GM18951 (cell line): ENCODE results near the gene TSEN15.

ENCODE experiments used
- POLR2A ChIP-seq: IDR thresholded peaks from 4 replicates; pipeline ENCODE4 v1.6.1; 2011; ENCODE audit warnings: mild to moderate bottlenecking; ENCODE audit not compliant: insufficient read length, insufficient read depth; ENCODE audit errors: extremely low read depth
- in situ Hi-C: fragments of 300-500 bp; cut with MboI; formaldehyde crosslinking; loops from one replicate; pipeline ENCODE4 v1.12.0; 2022; ENCODE audit warnings: low sequenced_read_pairs, mixed read lengths, inconsistent platforms; ENCODE audit not compliant: unreplicated experiment

Gene TSEN15

DNA sequence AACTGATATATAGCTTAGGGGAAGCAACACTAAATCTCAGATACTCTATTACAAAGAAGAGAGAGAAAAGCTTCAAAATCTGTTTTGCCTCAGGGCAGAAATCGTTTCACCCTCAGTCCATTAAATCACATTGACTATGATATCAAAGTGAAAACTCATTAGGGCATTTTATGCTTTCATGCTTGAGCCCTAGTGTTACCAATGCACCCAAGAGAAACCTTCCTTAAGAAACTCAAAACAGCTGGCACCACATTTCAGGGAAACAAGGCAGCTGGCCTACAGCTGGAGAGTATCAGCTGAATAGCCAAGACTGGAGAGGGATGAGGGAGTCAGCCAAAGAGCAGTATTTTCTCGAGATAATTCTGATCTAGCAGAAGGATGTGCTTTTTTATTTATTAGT, 28.9 kb upstream of the TSEN15 start:
- TF ChIP-seq POLR2A, result no peak
- in situ Hi-C loops, result no loop called here

GRCh38 chr1:184023171-184023570, 28.4 kb upstream of the TSEN15 start:
- TF ChIP-seq POLR2A, result no peak
- in situ Hi-C loops, result no loop called here

- in situ Hi-C loops, result no loop called here
- no peak for TF ChIP-seq POLR2A
Observed at GRCh38 chr1:184025242-184025675, 26.3 kb upstream of the TSEN15 start.

DNA sequence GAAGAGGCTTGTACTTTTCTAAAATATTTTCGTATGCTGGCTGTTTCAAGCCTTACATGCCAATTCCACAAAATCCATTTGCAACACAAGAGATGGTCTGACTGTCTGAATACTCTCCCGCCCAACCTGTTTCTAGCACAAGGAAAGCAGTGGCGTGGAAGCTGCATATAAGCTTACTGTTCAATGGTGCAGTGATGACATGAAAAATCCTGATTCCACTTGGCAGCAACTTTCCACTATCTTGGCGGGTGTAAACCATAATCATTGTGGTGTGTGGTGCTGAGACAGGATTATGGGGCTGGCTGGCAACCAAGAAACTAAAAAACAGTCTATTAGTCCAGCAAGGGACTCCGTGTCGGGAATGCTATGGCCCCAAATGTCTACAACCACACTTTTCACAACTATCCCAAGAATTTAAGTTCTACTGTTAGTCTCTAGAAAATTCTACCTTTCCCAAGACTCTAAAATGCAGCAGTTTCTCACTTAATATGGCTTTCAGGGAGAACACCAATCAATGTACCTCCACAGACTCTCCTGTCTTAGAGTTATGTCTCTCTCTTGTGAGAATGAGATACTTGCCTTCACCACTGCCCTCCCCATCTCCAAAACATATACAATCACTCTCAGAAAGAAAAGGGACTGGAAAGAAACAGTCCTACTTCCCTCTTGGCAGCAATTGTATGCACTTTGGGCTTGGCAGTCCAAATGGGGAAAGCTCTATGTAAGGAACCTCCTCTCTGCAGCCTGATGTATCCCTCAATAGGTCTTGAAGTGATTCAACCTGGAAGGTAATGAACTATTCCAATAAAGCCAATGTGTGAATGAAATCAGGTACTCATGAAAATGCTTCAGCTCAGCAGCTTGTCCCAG, 23.5 kb upstream of the TSEN15 start:
- in situ Hi-C loops, result no loop called here
- TF ChIP-seq POLR2A, result no peak

DNA sequence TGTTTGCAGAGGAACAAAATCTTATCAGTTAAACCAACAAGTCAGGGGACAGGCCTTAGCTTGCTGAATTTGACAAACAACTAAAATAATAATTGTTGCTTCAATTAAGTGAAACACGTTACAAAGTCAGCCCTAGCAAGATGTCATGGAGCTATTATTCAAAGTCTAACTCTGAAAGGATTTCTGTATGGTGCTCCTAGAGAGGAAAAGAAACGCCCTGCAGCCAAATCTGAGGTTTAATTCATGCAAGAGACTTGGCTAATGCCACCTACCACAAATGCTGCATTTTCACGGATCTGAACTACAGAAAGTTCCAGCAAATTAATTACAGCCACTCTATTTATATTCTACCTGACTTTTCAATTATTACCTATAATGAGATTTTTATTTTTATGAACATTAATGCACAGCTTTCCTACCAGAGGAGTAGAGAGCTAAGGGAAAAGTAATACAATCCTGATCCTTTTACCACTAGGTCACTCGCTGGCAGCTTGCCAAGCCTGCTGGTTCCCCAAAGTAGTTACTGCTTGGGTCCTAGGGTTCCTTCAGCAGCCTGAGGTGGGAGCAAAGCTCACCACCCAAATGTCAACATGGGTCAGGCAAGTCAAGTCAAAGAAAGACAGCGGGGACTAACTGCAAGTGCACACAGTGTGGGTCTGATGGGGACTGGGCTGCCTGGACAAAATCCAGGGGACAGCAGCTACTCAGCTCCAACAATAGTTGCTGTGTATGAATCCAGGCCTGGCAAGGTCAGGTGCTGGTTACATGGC, 22.5 kb upstream of the TSEN15 start:
- TF ChIP-seq POLR2A, result no peak
- in situ Hi-C loops, result no loop called here

DNA sequence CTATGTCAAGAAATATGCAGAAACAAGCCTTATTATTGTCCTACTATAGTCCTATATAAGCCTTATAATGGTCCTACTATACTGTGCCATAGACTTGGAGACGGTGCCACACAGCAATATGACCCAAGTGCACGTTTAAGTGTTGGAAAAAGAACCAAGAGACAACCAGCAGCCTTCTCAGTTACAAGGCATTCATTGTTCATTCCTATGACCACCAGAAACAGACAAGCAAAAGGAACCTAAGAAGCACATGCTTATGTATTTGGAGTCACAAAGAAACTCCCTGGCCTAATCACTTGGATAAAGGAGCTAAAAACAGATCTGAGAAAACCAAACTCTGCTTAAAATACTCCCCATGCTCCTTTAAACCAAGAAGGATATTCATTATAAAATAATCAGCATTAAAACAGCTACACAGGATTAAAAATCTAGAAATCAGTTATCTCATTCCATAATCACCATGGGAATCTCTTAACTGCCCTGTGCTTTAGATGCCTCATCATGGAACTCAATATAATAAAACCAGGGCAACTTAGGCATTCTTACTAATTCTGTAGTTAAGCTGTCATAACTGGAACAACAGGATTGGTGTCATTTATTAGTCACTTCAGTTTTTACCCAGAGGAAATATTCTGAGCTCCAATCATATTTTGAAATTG, 21.0 kb upstream of the TSEN15 start:
- in situ Hi-C loops, result no loop called here
- no peak for TF ChIP-seq POLR2A

GRCh38 chr1:184031092-184031408, 20.5 kb upstream of the TSEN15 start:
- in situ Hi-C loops, result no loop called here

DNA sequence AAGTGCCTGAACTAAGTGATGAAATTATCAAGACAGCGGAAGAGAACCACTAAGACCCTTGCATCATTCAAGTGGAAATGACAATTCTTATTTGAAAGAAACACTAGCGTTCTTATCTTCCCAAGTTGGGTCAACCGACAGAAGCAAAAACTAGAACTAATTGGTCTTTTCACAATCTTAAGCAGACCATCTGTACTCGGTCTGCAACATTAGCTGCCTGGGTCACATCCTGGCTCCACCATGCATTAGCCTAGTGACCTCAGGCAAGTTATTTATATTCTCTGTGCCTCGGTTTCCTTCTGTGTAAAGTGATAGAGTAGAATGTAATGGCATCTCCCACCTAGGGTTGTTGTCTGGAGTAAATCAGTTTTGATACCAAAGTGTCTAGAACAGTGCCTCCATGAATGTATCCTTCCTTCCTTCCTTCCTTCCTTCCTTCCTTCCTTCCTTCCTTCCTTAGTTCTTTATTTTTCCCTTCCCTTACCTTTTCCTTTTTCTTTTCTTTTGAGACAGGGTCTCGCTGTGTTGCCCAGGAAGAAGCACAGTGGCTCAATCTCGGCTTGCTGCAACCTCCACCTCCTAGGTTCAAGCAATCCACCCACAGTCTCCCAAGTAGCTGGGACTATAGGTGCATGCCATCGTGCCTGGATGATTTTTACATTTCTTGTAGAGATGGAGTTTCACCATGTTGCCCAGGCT, 20.0 kb upstream of the TSEN15 start:
- in situ Hi-C loops, result no loop called here
- TF ChIP-seq POLR2A, result no peak

More at GRCh38 chr1:184031092-184031408, 20.5 kb upstream of the TSEN15 start:
- TF ChIP-seq POLR2A, result no peak

DNA sequence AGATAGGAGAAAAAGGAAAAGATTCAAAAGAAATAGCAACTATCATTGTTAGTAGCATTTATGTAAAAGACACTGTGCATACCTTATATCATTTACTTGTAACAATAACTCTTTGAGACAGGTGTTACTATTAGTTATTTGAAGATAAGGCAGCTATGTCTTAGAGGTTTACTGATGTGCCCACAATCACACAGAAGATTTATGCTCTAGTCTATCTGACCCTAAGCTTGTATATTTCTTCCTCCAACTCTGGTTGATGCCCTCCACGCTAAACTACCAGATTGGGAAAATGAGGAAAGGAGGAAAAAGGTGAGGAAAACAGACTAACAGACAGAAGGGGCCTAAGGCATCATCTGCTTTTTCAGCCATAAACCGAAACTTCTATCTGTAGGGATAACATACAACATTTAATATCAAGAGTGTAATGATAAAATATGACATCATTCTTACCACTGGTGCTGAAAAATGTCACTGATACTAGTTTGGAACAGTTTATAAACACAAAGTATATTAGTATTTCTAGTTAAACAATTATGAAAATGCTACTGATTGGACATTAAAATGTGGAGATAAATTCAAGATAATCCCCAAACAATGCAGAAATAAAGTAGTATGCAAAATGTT, 19.1 kb upstream of the TSEN15 start:
- no peak for TF ChIP-seq POLR2A
- in situ Hi-C loops, result no loop called here

DNA sequence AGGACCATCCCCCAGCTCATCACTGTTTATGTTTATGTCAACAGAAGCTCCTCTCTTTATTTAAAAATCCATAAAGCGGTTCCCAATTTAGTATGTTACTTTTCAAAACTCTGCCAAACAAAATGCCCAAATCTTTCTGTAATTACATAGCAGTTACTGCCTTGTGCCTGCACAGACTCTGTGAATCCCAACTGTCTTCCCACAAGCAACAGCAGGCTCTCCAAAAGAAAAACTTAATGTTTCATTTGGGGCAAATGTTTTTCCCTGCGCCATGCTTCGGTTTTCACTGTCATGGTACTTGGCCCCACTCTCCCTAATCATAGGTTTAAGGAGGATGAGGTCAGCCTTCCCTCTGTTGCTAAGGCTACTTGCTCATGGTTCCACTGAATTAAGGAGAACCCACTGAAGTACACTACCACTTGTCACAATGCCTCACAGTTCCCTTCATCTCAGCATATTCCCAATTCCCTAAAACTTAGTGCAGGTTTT, 18.6 kb upstream of the TSEN15 start:
- no peak for TF ChIP-seq POLR2A
- in situ Hi-C loops, result no loop called here

- TF ChIP-seq POLR2A, result no peak
- in situ Hi-C loops, result no loop called here
Observed at GRCh38 chr1:184033711-184034167, 17.8 kb upstream of the TSEN15 start.

DNA sequence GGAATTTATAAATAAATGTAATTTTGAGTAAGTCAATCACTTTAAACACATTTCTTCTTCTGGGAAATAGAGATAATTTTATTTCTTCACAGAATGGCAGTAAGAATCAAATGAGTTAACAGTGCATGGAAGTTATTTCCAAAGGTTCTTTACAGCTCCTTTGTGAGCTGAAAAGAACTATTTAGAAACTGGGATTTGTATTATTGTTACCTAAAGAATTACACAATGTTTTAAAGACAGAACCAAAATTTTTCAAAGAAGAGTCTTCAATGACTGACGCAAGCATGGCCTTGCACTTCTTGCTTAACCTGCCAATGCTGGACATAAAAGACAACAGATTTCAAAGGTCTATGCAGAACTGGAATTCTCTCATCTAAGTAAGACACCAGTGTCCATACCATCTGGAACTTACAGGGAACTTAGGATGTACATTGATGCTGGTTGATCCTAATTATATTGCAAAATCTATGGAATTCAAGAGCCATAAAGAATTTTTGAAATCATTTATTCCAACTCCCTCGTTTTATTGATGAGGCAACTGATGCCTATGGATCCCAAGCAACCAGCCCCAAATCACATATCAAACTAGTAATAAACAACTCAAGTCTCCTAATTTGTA, 16.7 kb upstream of the TSEN15 start:
- in situ Hi-C loops, result no loop called here
- TF ChIP-seq POLR2A, result no peak
